ENCODE measurements around the gene CCDC127. TPM values are rescaled to one million over a fixed set of nuclear protein-coding genes. Genes with fewer than 3 reads are reported as not detected.

CCDC127 gene
- total RNA-seq, 2 experiments from 2014 or later = 5.3 to 6.8 TPM

DNA sequence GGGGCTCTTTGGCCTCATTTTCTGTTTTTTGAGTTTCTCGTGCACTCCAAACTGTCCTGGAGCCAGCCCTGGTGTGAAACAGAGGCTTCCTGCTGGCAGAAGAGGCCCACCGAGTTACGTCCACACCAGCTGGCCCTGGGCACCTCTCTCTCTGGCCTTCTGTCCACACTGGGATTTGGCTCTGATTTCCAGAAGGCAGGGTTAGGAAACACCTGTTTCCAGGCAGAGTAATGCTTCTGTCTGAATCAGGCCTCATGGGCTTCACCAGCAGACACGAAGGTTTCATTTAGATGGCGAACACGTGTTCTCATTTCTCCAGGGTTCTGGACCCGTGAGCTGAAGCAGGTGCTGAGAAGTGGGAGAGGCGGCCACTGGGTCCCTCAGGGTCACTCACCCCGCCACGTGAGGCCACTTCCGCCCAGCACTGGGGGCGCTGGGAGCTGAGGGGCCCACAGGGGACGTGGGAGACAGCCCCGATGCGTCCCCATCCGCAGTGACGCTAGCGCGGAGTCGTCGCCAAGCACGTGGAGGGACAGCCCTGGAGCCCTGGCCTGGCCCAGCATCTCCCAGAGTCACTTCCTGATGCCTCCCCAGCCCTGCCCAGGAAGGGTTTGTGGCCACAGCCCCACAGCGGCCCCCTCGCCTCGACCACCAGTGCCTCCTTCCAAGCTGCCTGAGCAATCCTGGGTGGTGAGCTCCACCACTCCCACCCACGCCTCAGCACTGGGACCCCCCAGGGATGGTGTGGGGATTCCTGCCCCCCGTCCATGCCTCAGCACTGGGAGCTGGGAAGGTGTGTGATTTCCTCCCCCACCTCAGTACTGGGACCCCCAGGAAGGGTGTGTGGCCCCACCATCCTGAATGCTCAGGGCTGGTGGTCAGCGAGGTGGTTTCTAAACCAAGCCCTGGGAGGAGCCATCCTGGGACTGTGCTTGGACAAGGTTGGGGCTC lies 31.6 kb downstream of the CCDC127 start:
- ChIA-PET POLR2A (no interaction called here), CTCF (interaction anchor here (1.2 kb wide), 1 partner anchor 267 kb away, joined by 3 read pairs; no protein-coding TSS in a partner anchor)
- ATAC-seq (no peak), DNase-seq (no peak)
- no peaks in the 10 kb centered on the region for H3K27me3 Mint-ChIP-seq (ENCODE audit: low read depth)
- H3K9me3 Mint-ChIP-seq (ENCODE audit: insufficient read depth) = no peaks in the 10 kb centered on the region
- peaks cover 8% of the 10 kb centered on the region for H3K4me1 Mint-ChIP-seq (ENCODE audit: low read depth)
- no peak overlapping the region for H3K4me3 Mint-ChIP-seq
- no peaks in the 10 kb centered on the region for H3K36me3 Mint-ChIP-seq (ENCODE audit: low read depth)
- no peak overlapping the region for H3K27ac Mint-ChIP-seq

GRCh38 chr5:185095-186070 lies 32.6 kb downstream of the CCDC127 start:
- H3K27me3 Mint-ChIP-seq (ENCODE audit: low read depth) = no peaks in the 10 kb centered on the region
- no peaks in the 10 kb centered on the region for H3K9me3 Mint-ChIP-seq (ENCODE audit: insufficient read depth)
- H3K27ac Mint-ChIP-seq = no peak overlapping the region
- peaks cover 8% of the 10 kb centered on the region for H3K4me1 Mint-ChIP-seq (ENCODE audit: low read depth)
- no peak for ATAC-seq
- no peak overlapping the region for H3K4me3 Mint-ChIP-seq
- DNase-seq = no peak
- no peaks in the 10 kb centered on the region for H3K36me3 Mint-ChIP-seq (ENCODE audit: low read depth)
- POLR2A ChIA-PET = interaction anchor here (0.7 kb wide), 1 partner anchor 308 kb away, joined by 3 read pairs; no protein-coding TSS in a partner anchor
- CTCF ChIA-PET = no interaction called here

DNA sequence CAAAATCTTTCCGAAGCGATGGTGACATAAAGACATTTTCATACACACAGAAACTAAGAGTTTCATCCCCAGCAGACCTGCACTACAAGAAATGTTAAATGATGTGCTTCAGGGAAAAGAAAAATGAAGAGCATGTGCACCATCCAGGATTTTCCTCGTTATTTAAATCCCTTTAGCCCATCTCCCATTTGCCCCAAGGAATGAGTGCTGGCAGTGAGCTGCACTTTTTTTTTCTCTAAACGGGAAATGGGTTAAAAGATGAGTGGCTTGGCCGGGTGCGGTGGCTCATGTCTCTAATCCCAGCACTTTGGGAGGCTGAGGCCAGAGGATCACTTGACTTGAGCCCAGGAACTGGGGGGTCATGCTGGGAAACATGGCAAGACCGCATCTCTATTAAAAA lies 33.5 kb downstream of the CCDC127 start:
- no peak for ATAC-seq
- H3K4me1 Mint-ChIP-seq (ENCODE audit: low read depth) = peaks cover 8% of the 10 kb centered on the region
- DNase-seq = no peak
- no peak overlapping the region for H3K27ac Mint-ChIP-seq
- H3K4me3 Mint-ChIP-seq = no peak overlapping the region
- ChIA-PET POLR2A (interaction anchor here (0.7 kb wide), 1 partner anchor 309 kb away, joined by 3 read pairs; no protein-coding TSS in a partner anchor), CTCF (no interaction called here)
- H3K27me3 Mint-ChIP-seq (ENCODE audit: low read depth) = peaks cover 2% of the 10 kb centered on the region
- H3K36me3 Mint-ChIP-seq (ENCODE audit: low read depth) = no peaks in the 10 kb centered on the region
- no peaks in the 10 kb centered on the region for H3K9me3 Mint-ChIP-seq (ENCODE audit: insufficient read depth)

DNA sequence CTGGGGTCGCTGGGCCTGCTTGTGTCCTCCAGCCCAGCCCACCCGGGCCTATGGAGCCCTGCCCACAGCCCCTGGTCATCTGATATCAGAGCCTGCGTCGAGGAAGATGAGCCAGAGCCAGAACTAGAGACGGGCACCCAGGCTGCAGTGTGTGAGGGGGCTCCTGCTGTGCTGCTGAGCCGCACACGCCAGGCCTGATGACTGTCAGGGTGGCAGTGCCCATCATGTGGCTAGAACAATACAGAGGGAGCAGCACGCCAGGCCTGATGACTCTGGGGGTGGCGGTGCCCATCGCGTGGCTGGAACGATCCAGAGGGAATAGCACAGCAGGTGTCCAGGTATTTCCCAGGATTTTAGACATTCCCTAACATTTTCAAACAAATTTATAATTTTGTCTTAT lies 35.8 kb downstream of the CCDC127 start:
- ChIA-PET CTCF (no interaction called here), POLR2A (no interaction called here)
- Mint-ChIP-seq H3K36me3 (ENCODE audit: low read depth) (no peaks in the 10 kb centered on the region), H3K27me3 (ENCODE audit: low read depth) (peaks cover 2% of the 10 kb centered on the region), H3K9me3 (ENCODE audit: insufficient read depth) (no peaks in the 10 kb centered on the region), H3K4me3 (no peak overlapping the region), H3K4me1 (ENCODE audit: low read depth) (no peaks in the 10 kb centered on the region), H3K27ac (no peak overlapping the region)
- ATAC-seq (no peak), DNase-seq (no peak)

DNA sequence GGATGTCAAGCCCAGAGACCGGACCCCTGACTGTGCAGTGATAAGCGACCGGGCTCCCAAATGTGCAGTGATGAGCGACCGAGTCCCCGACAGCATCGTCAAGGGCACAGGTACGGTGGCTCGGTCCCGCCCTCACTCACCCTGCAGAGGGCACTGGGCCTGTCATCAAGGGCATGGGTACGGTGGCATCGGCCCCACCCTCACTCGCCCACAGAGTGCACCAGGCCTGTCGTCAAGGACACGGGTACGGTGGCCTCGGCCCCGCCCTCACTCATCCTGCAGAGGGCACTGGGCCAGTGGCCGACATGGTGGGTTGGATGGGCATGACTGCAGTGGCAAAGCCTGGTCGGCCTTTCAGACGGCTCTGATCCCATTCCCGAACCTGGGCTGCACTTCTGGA lies 36.4 kb downstream of the CCDC127 start:
- no peak overlapping the region for H3K4me3 Mint-ChIP-seq
- no peaks in the 10 kb centered on the region for H3K4me1 Mint-ChIP-seq (ENCODE audit: low read depth)
- H3K36me3 Mint-ChIP-seq (ENCODE audit: low read depth) = no peaks in the 10 kb centered on the region
- no peak overlapping the region for H3K27ac Mint-ChIP-seq
- POLR2A ChIA-PET = no interaction called here
- CTCF ChIA-PET = no interaction called here
- DNase-seq = no peak
- no peak for ATAC-seq
- peaks cover 2% of the 10 kb centered on the region for H3K27me3 Mint-ChIP-seq (ENCODE audit: low read depth)
- H3K9me3 Mint-ChIP-seq (ENCODE audit: insufficient read depth) = no peaks in the 10 kb centered on the region

DNA sequence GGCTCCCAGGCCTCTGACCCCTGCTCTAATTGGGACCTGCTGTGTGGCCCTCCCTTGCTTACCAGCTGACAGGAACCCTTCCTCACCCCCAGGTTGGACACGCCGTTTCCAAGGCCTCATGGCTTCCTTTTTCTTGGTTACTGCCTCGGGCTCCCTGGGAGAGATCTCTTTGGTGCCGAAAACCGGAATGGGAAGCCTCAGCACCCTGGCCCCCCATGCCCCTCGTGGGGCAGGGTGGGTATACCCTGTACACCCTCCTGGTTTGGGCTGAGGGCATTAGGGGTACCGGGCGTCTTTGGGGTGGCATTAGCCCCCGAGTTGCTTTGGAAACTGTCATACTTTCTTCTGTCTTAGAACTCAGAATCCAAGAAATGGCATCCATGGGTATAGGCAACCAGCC lies 36.8 kb downstream of the CCDC127 start:
- no peak for ATAC-seq
- Mint-ChIP-seq H3K4me1 (ENCODE audit: low read depth) (no peaks in the 10 kb centered on the region), H3K4me3 (no peak overlapping the region), H3K27me3 (ENCODE audit: low read depth) (peaks cover 2% of the 10 kb centered on the region), H3K36me3 (ENCODE audit: low read depth) (no peaks in the 10 kb centered on the region), H3K9me3 (ENCODE audit: insufficient read depth) (no peaks in the 10 kb centered on the region), H3K27ac (no peak overlapping the region)
- ChIA-PET CTCF (no interaction called here), POLR2A (no interaction called here)
- DNase-seq = no peak

DNA sequence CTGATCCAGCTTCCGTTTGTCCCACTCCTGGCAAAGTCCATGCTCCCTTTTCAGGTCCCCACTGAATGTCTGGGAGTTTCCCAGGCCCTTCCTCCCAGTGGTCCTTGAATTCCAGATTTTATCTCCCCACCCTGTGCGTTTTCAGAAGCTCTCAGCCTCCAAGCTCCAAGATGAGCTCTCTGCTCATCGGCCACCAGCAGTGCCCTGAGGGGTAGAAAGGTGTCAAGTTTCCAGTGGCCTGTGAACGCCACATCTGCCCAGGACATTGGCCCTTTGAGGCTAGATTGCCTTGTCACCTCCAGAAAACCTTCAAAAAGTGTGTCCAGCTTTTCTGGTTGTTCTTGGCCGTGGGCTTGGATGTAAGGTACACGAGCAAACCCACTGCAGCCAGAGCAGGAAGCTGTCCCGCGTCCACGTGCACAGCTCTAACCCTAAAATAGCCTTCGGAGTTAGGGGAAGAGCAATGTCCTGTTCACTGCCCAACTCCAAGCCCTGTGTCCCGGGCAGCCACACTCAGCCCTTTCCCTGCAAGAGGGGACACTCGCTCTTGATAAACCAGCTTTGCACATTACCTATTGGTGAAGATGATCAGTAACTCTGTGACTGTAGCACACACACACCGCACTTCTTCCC lies 37.6 kb downstream of the CCDC127 start:
- CTCF ChIA-PET = no interaction called here
- no peak overlapping the region for H3K27ac Mint-ChIP-seq
- POLR2A ChIA-PET = no interaction called here

DNA sequence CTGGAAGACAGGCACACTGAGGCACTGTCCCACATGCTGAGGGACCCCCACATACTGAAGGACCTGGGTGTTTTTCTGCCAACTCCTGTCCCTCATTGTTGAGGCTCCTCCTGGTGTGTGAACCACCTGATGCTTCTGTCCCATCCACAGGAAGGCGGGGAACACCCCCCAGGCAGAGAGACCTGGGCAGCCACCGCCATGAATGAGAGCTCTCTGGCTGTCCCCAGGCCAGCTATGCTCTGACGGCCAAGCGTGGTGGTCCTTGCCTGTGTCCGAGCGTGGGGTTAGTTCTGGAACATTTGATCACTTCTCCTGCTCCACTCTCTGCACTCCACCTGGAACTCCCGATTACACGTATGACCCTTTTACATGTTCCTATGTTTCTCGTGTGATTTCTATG lies 38.6 kb downstream of the CCDC127 start:
- H3K27me3 Mint-ChIP-seq (ENCODE audit: low read depth) = peaks cover 2% of the 10 kb centered on the region
- ChIA-PET CTCF (interaction anchor here (1.8 kb wide), 1 partner anchor 9 kb away, joined by 6 read pairs; no protein-coding TSS in a partner anchor), POLR2A (no interaction called here)
- H3K4me3 Mint-ChIP-seq = no peak overlapping the region
- DNase-seq (no peak), ATAC-seq (no peak)
- no peak overlapping the region for H3K27ac Mint-ChIP-seq
- no peaks in the 10 kb centered on the region for H3K4me1 Mint-ChIP-seq (ENCODE audit: low read depth)
- H3K36me3 Mint-ChIP-seq (ENCODE audit: low read depth) = no peaks in the 10 kb centered on the region
- H3K9me3 Mint-ChIP-seq (ENCODE audit: insufficient read depth) = no peaks in the 10 kb centered on the region

More for the DNA sequence above, 37.6 kb downstream of the CCDC127 start:
- Mint-ChIP-seq H3K9me3 (ENCODE audit: insufficient read depth) (no peaks in the 10 kb centered on the region), H3K4me1 (ENCODE audit: low read depth) (no peaks in the 10 kb centered on the region), H3K36me3 (ENCODE audit: low read depth) (no peaks in the 10 kb centered on the region), H3K27me3 (ENCODE audit: low read depth) (peaks cover 2% of the 10 kb centered on the region), H3K4me3 (no peak overlapping the region)
- ATAC-seq (no peak), DNase-seq (no peak)

DNA sequence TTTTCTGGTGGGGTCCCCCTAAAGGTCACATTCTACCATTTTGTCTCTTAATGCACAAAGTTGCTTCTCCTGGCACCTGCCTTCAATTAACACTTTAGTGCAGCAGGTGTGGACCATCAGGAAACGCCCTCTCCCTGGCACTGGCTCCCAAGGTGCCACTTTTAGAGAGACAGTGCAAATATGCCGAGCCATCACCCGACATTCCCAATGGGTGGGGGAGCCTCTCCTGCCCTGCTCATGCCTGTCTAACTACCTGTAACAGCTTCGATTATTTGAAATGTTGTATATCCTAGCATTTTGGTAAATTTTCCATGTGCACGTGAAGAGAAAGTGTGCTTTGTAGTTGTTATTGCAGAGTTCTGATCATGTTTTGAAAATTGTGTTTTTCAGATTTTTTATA lies 39.8 kb downstream of the CCDC127 start:
- Mint-ChIP-seq H3K9me3 (ENCODE audit: insufficient read depth) (no peaks in the 10 kb centered on the region), H3K4me1 (ENCODE audit: low read depth) (no peaks in the 10 kb centered on the region), H3K27ac (no peak overlapping the region), H3K36me3 (ENCODE audit: low read depth) (no peaks in the 10 kb centered on the region), H3K27me3 (ENCODE audit: low read depth) (peaks cover 2% of the 10 kb centered on the region), H3K4me3 (no peak overlapping the region)
- ChIA-PET CTCF (interaction anchor here (1.8 kb wide), 1 partner anchor 10 kb away, joined by 6 read pairs; no protein-coding TSS in a partner anchor), POLR2A (no interaction called here)
- ATAC-seq (no peak), DNase-seq (no peak)

- CTCF ChIA-PET = no interaction called here
- DNase-seq = no peak
- Mint-ChIP-seq H3K27me3 (ENCODE audit: low read depth) (peaks cover 2% of the 10 kb centered on the region), H3K4me1 (ENCODE audit: low read depth) (no peaks in the 10 kb centered on the region), H3K36me3 (ENCODE audit: low read depth) (no peaks in the 10 kb centered on the region), H3K4me3 (no peak overlapping the region), H3K9me3 (ENCODE audit: insufficient read depth) (no peaks in the 10 kb centered on the region), H3K27ac (no peak overlapping the region)
- no peak for ATAC-seq
- POLR2A ChIA-PET = no interaction called here
Measured at GRCh38 chr5:176296-176823, 41.6 kb downstream of the CCDC127 start.

DNA sequence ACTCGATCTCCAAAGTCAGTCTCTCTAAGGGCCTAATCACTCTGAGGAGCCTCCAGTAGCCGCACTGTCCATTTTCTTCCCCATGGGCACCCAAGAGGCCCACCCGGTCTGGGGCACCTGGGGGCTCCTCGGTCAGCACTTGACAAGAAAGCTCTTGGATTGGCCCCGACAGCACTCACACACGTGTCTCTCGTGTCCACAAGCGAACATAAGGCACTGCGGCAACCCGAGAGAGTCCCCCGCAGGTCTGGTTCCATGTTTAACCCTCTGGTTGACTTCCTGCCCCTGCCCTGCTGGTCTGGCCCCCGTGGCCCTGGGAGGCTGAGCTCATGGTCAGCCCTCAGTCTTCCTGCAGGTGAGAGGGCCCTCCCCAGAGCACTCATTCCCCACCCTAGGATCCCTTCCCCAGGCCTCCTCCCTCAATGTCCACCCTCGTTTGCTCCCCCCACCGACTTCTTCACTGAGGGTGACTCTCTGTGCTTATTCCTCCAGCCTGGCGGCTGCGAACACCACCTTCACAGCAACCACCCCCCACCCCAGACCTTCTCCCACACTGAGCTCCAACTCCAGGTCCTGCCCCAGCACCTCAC lies 43.0 kb downstream of the CCDC127 start:
- no peak for DNase-seq

More for the DNA sequence above, 43.0 kb downstream of the CCDC127 start:
- Mint-ChIP-seq H3K4me3 (no peak overlapping the region), H3K4me1 (ENCODE audit: low read depth) (no peaks in the 10 kb centered on the region), H3K9me3 (ENCODE audit: insufficient read depth) (no peaks in the 10 kb centered on the region), H3K36me3 (ENCODE audit: low read depth) (no peaks in the 10 kb centered on the region), H3K27me3 (ENCODE audit: low read depth) (peaks cover 2% of the 10 kb centered on the region), H3K27ac (no peak overlapping the region)
- ChIA-PET POLR2A (no interaction called here), CTCF (no interaction called here)
- ATAC-seq = no peak

Data from activated CD8-positive, alpha-beta T cell treated with anti-CD3 and anti-CD28 coated beads, Interleukin-2, amount 10 ng/mL, durations not matched to agents 7 days and 5 days (primary cell).